SK-N-SH (cell line): ENCODE results near the gene SUPT20H. TPM values are rescaled to one million over a fixed set of nuclear protein-coding genes. Genes with fewer than 3 reads are reported as not detected.

ENCODE experiments used
- CTCF ChIA-PET: fragments of 300-600, 350-600 bp; formaldehyde crosslinking; extraction: SDS; loops from one replicate; lab custom pipeline; 2021; lab: Yijun Ruan, JAX
- POLR2A ChIA-PET: fragments of 350-600 bp; sonication (Branson Sonifier 250); formaldehyde crosslinking; extraction: SDS; loops from one replicate; lab custom pipeline; 2020; ENCODE audit warnings: antibody characterized with exemption, inconsistent platforms; lab: Yijun Ruan, JAX
- DNase-seq: peaks from one replicate; pipeline ENCODE4 v3.0.0; 2012
- H2AFZ ChIP-seq: fragments of 200-600 bp; sonication (generic); 2 replicates; pipeline ENCODE4 v1.8.1; 2016; ENCODE audit warnings: antibody characterized with exemption, mild to moderate bottlenecking, low read depth
- H3F3A ChIP-seq: fragments of 200-600 bp; sonication (generic); replicated peaks from 2 replicates; pipeline ENCODE3; 2016; ENCODE audit warnings: antibody characterized with exemption, mild to moderate bottlenecking; ENCODE audit not compliant: insufficient read depth
- H3K27ac ChIP-seq, 2 experiments: fragments of 200-500 bp in 1 of 2; fragments of 200-600 bp in 1 of 2; sonication (Bioruptor generic) in 1 of 2; sonication (generic), shearing (Covaris generic) in 1 of 2; 2 replicates each; pipeline versions ENCODE4 v1.5.1 to v1.6.1; 2014 to 2016; ENCODE audit warnings: low read depth in 2 of 2, inconsistent platforms in 1 of 2, low read length in 1 of 2, mild to moderate bottlenecking in 1 of 2, mixed read lengths in 1 of 2
- H3K27me3 ChIP-seq: fragments of 200-600 bp; sonication (generic), shearing (Covaris generic); 2 replicates; pipeline ENCODE4 v1.6.1; 2016; ENCODE audit warnings: mixed run types; ENCODE audit not compliant: insufficient read depth
- H3K36me3 ChIP-seq, 2 experiments: fragments of 200-500 bp in 1 of 2; fragments of 200-600 bp in 1 of 2; sonication (Bioruptor generic) in 1 of 2; sonication (generic) in 1 of 2; replicated peaks in 1 of 2; 2 replicates each; pipeline versions ENCODE3 to v1.5.1; 2014 to 2016; ENCODE audit warnings: low read length in 1 of 2, mild to moderate bottlenecking in 1 of 2; ENCODE audit not compliant: insufficient read depth in 2 of 2, control insufficient read depth in 1 of 2
- H3K4me1 ChIP-seq, 2 experiments: fragments of 200-500 bp in 1 of 2; fragments of 200-600 bp in 1 of 2; sonication (Bioruptor generic) in 1 of 2; sonication (generic), shearing (Covaris generic) in 1 of 2; 2 replicates each; pipeline versions ENCODE4 v1.5.1 to v1.6.1; 2014 to 2016; ENCODE audit warnings: low read depth in 1 of 2, low read length in 1 of 2, mixed run types in 1 of 2; ENCODE audit not compliant: insufficient read depth in 2 of 2, control insufficient read depth in 1 of 2
- H3K4me2 ChIP-seq: fragments of 200-600 bp; sonication (generic), shearing (Covaris generic); 2 replicates; pipeline ENCODE4 v1.6.1; 2017; ENCODE audit warnings: mixed run types
- H3K4me3 ChIP-seq, 2 experiments: fragments of 200-500 bp in 1 of 2; fragments of 200-600 bp in 1 of 2; sonication (Bioruptor generic) in 1 of 2; sonication (generic), shearing (Covaris generic) in 1 of 2; 2 replicates each; pipeline versions ENCODE4 v1.5.1 to v1.8.1; 2014 to 2016; ENCODE audit warnings: low read depth in 2 of 2, inconsistent platforms in 1 of 2, low read length in 1 of 2, mild to moderate bottlenecking in 1 of 2, mixed read lengths in 1 of 2, moderate library complexity in 1 of 2
- H3K79me2 ChIP-seq: fragments of 200-600 bp; sonication (generic); 2 replicates; pipeline ENCODE4 v1.8.1; 2017; ENCODE audit warnings: mild to moderate bottlenecking; ENCODE audit not compliant: insufficient read depth
- H3K9ac ChIP-seq: fragments of 200-600 bp; sonication (generic); 2 replicates; pipeline ENCODE4 v1.6.1; 2017; ENCODE audit warnings: mixed run types
- H3K9me2 ChIP-seq: fragments of 200-600 bp; sonication (generic); 2 replicates; pipeline ENCODE4 v1.6.1; 2017; ENCODE audit warnings: mixed run types
- H3K9me3 ChIP-seq: fragments of 200-600 bp; sonication (generic); 2 replicates; pipeline ENCODE4 v1.6.1; 2017; ENCODE audit warnings: mixed run types, mild to moderate bottlenecking, moderate library complexity
- H4K20me1 ChIP-seq: fragments of 200-600 bp; sonication (generic); 2 replicates; pipeline ENCODE4 v1.6.1; 2017; ENCODE audit warnings: mild to moderate bottlenecking, mixed run types; ENCODE audit not compliant: insufficient read depth
- EZH2phosphoT487 ChIP-seq: fragments of 200-600 bp; sonication (generic); IDR thresholded peaks from 2 replicates; pipeline ENCODE4 v1.6.1; 2017; ENCODE audit warnings: low read depth, mixed run types, mild to moderate bottlenecking, antibody characterized with exemption, moderate library complexity, borderline replicate concordance
- FOSL2 ChIP-seq: IDR thresholded peaks from 2 replicates; pipeline ENCODE4 v1.4.0; 2012; ENCODE audit warnings: low read depth, mild to moderate bottlenecking, moderate library complexity, borderline replicate concordance
- FOXM1 ChIP-seq: IDR thresholded peaks from 2 replicates; pipeline ENCODE4 v1.4.0; 2012; ENCODE audit warnings: low read depth, mild to moderate bottlenecking
- MEF2A ChIP-seq: IDR thresholded peaks from 2 replicates; pipeline ENCODE4 v1.4.0; 2012; ENCODE audit warnings: low read depth, borderline replicate concordance
- MXI1 ChIP-seq: IDR thresholded peaks from 2 replicates; pipeline ENCODE4 v1.6.1; 2012; ENCODE audit warnings: mild to moderate bottlenecking, low read depth, low read length, improper control_type of control experiment
- RCOR1 ChIP-seq: fragments of 150-350 bp; IDR thresholded peaks from 2 replicates; pipeline ENCODE4 v1.6.1; 2017; ENCODE audit warnings: antibody characterized with exemption, low read length
- REST ChIP-seq: IDR thresholded peaks from 2 replicates; pipeline ENCODE4 v1.6.1; 2012; ENCODE audit warnings: mild to moderate bottlenecking, low read depth, low read length, moderate library complexity
- RFX5 ChIP-seq: IDR thresholded peaks from 2 replicates; pipeline ENCODE4 v1.6.1; 2012; ENCODE audit warnings: mild to moderate bottlenecking, improper control_type of control experiment, low read length
- TAF1 ChIP-seq: IDR thresholded peaks from 2 replicates; pipeline ENCODE4 v1.6.1; 2012; ENCODE audit warnings: low read depth, mild to moderate bottlenecking, low read length, moderate library complexity, borderline replicate concordance
- YY1 ChIP-seq: IDR thresholded peaks from 2 replicates; pipeline ENCODE4 v1.4.0; 2012; ENCODE audit warnings: low read depth, mild to moderate bottlenecking
- ZBTB33 ChIP-seq: IDR thresholded peaks from 2 replicates; pipeline ENCODE4 v1.4.0; 2012; ENCODE audit warnings: low read depth, borderline replicate concordance
- WGBS: methylation state at CpG from one replicate; pipeline ENCODE4 v1.1.6; 2017; ENCODE audit warnings: low lambda C conversion rate; 5-methylcytosine and 5-hydroxymethylcytosine counted together
- polyA plus RNA-seq, 3 experiments: library from polyadenylated mRNA; depleted of rRNA; stranded (reverse); fragments of >200 nt; gene quantifications; 2 replicates each; pipeline ENCODE4 v1.2.3, GENCODE V29; 2012
- TF ChIP-seq, protein P1 (sequence below): IDR thresholded peaks from 2 replicates; pipeline ENCODE4 v1.4.0; 2012; ENCODE audit warnings: low read depth, borderline replicate concordance

The SUPT20H gene
- polyA plus RNA-seq, 1 of the 3 experiments (the other 2 are of a cell fraction) = 39.4 TPM

- no peak overlapping the region for H3K4me2 ChIP-seq
- H3K9me3 ChIP-seq = no peaks in the 10 kb centered on the region
- POLR2A ChIA-PET = no interaction called here
- H3K27me3 ChIP-seq = no peaks in the 10 kb centered on the region
- H3K4me1 ChIP-seq = no peaks in the 10 kb centered on the region
- H3K9me2 ChIP-seq = no peaks in the 10 kb centered on the region
- CTCF ChIA-PET = interaction anchor here (1.4 kb wide), 1 partner anchor 502 kb away, joined by 3 read pairs; no protein-coding TSS in a partner anchor
- no peak for DNase-seq
- no peak overlapping the region for H3K9ac ChIP-seq
- no peaks in the 10 kb centered on the region for H3K79me2 ChIP-seq
- H3F3A ChIP-seq = peaks cover 4% of the 10 kb centered on the region
- 51% methylated on average over 4 of the region's 4 CpGs for WGBS
- H3K4me3 ChIP-seq = no peak overlapping the region
- no peaks in the 10 kb centered on the region for H4K20me1 ChIP-seq
- peak overlapping the region; percentile 45; the same call in 1 of the 2 replicates for H2AFZ ChIP-seq
- H3K36me3 ChIP-seq = no peaks in the 10 kb centered on the region
- H3K27ac ChIP-seq = no peak overlapping the region
- TF ChIP-seq REST (no peak), TAF1 (no peak), FOXM1 (no peak), EZH2phosphoT487 (no peak), YY1 (no peak), ZBTB33 (no peak), RCOR1 (no peak), RFX5 (no peak), FOSL2 (no peak), MXI1 (no peak), MEF2A (no peak)
- TF ChIP-seq, protein P1, sequence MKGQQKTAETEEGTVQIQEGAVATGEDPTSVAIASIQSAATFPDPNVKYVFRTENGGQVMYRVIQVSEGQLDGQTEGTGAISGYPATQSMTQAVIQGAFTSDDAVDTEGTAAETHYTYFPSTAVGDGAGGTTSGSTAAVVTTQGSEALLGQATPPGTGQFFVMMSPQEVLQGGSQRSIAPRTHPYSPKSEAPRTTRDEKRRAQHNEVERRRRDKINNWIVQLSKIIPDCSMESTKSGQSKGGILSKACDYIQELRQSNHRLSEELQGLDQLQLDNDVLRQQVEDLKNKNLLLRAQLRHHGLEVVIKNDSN = no peak
Measured at GRCh38 chr13:37107456-37107855, 48.0 kb upstream of the SUPT20H start.
